Transverse colon (tissue), 4 donors: ENCODE results near the gene SERINC3. TPM values are rescaled to one million over a fixed set of nuclear protein-coding genes. Genes with fewer than 3 reads are reported as not detected.

Experiments used
- DNase-seq: peaks from one replicate; pipeline ENCODE4 v3.0.0-alpha.2; 2019
- H3K27ac ChIP-seq, 4 donors: fragments of 200-600 bp; sonication (generic); 2 replicates each; pipeline ENCODE4 v1.5.1; 2016 to 2018; ENCODE audit warnings: inconsistent platforms in 4 of 4
- H3K27me3 ChIP-seq: fragments of 200-600 bp; sonication (generic); 2 replicates; pipeline ENCODE4 v1.5.1; 2017; ENCODE audit warnings: inconsistent platforms
- H3K36me3 ChIP-seq, 4 donors: fragments of 200-600 bp; sonication (generic); 2 replicates each; pipeline ENCODE4 v1.5.1; 2017 to 2019; ENCODE audit warnings: inconsistent platforms in 4 of 4
- H3K4me1 ChIP-seq, 4 donors: fragments of 200-600 bp; sonication (generic); 2 replicates each; pipeline ENCODE4 v1.5.1; 2017 to 2020; ENCODE audit warnings: inconsistent platforms in 4 of 4
- H3K4me3 ChIP-seq, 4 donors: fragments of 200-600 bp; sonication (generic); 1 replicate in 1 of 4; 2 replicates in 3 of 4; pipeline versions ENCODE4 v1.5.1 to v1.6.1; 2017 to 2019; ENCODE audit warnings: inconsistent platforms in 4 of 4
- H3K9me3 ChIP-seq, 2 donors: fragments of 200-600 bp; sonication (generic); 2 replicates each; pipeline ENCODE4 v1.5.1; 2017 to 2019; ENCODE audit warnings: inconsistent platforms in 2 of 2
- EP300 ChIP-seq: sonication (generic); formaldehyde crosslinking; IDR thresholded peaks from one replicate; pipeline ENCODE4 v1.6.1; 2017; ENCODE audit warnings: antibody characterized with exemption, low read depth
- POLR2A ChIP-seq: fragments of 450-650 bp; IDR thresholded peaks from one replicate; pipeline ENCODE4 v1.6.1; 2016; ENCODE audit warnings: antibody characterized with exemption, mild to moderate bottlenecking, moderate library complexity
- POLR2AphosphoS5 ChIP-seq, 3 donors: sonication (generic); formaldehyde crosslinking; IDR thresholded peaks; one replicate each; pipeline ENCODE4 v1.6.1; 2016; ENCODE audit warnings: antibody characterized with exemption in 3 of 3
- WGBS, 2 donors: methylation state at CpG; one replicate each; pipeline ENCODE4 v1.1.5; 2018; ENCODE audit warnings: low coverage in 1 of 2; 5-methylcytosine and 5-hydroxymethylcytosine counted together
- in situ Hi-C, 4 donors: fragments of 200-750 bp; cut with MboI; loops; one replicate each; pipeline versions ENCODE4 v1.15.0 to v1.15.1; 2017; ENCODE audit warnings: low sequenced_read_pairs in 3 of 4, low pct_ligation_motif_present in 1 of 4, low pct_unique_long_range_greater_than_20kb in 1 of 4
- intact Hi-C: fragments of 100-400 bp; cut with DNase I; formaldehyde crosslinking; loops from one replicate; pipeline ENCODE4 v1.15.1; 2023; ENCODE audit warnings: low total_unique reads
- total RNA-seq, 4 donors: library from RNA; depleted of rRNA; stranded (reverse); fragments of >200 nt; gene quantifications; one replicate each; pipeline ENCODE4 v1.1.0, GENCODE V29; 2016
- TF ChIP-seq, protein P1 (sequence below), 5 experiments: fragments of 200-600 bp in 3 of 5; fragments of 450-650 bp in 2 of 5; sonication (generic) in 3 of 5; IDR thresholded peaks; 1 replicate in 2 of 5; 2 replicates in 3 of 5; pipeline ENCODE4 v1.5.1; 2016 to 2017; ENCODE audit warnings: antibody characterized with exemption in 5 of 5, inconsistent platforms in 3 of 5, mild to moderate bottlenecking in 2 of 5, moderate library complexity in 1 of 5

SERINC3 gene
- total RNA-seq, 4 donors from 2014 or later: 19.3 to 85.7 (median 53.1) TPM

DNA sequence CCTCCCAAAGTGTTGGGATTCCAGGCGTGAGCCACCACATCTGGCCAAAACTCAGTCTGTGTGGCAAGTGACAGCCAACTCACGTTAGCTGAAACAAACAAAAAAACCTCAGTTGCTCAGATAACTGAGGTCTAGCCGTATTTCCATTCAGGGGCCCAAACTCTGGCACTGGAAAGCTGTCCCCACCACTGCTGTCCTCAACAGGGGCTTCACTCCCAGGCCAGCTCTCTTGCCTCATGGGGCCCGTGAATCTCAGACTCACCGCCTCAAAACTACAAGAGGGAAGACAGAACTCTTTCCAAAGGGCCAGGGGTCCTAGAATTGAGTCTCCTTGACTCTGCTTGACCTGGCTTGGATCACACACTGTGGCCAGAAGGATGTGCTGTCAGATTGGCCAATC lies 38.8 kb downstream of the SERINC3 start:
- in situ Hi-C loops: no loop called here
- 95% methylated on average over 5 of the region's 5 CpGs; no CpG with 5 or more reads in 1 of the 2 donors for WGBS, 2 donors
- H3K36me3 ChIP-seq: peaks cover 0 to 10% (median 0%) of the 10 kb centered on the region in 4 donors

DNA sequence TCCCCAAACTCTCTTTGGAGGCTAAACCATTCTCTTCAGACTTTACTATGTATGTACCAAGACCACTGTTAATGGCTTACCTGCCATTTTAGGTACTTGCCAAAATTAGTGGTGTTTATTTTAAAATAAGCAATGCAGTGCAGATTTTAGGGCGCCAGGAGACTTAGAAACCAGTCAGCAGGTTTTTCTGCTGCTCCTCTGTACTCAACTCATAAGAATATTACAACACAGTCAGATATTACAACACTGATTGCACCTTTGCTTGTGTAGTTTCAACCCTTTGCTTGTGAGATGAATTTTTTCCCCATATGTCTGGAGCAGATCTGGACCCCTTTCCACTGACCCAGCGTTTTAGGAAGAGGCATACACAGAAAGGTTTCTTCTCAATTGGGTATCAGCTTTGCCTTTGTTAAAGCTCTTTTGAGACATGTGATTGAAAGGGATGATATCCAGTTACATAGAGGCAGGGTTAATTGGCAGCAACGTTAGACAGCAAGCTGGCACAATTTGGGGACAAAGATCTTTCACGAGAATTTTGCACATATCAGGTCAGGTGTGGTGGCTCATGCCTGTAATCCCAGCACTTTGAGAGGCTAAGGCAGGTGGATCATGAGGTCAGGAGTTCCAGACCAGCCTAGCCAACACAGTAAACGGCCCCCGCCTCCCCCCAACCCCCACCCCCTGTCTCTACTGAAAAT lies 40.0 kb downstream of the SERINC3 start:
- H3K36me3 ChIP-seq: peaks cover 0 to under 1% (median 0%) of the 10 kb centered on the region in 4 donors
- no peak for DNase-seq

More for the DNA sequence above, 38.8 kb downstream of the SERINC3 start:
- Histone ChIP-seq H3K27ac (no peak overlapping the region), H3K27me3 (no peaks in the 10 kb centered on the region), H3K9me3 (no peaks in the 10 kb centered on the region), H3K4me1 (no peaks in the 10 kb centered on the region), H3K4me3 (no peak overlapping the region)
- TF ChIP-seq POLR2AphosphoS5 (IDR thresholded peaks at IDR 0.05) (no peak), POLR2A (no peak), EP300 (no peak)
- TF ChIP-seq, protein P1, sequence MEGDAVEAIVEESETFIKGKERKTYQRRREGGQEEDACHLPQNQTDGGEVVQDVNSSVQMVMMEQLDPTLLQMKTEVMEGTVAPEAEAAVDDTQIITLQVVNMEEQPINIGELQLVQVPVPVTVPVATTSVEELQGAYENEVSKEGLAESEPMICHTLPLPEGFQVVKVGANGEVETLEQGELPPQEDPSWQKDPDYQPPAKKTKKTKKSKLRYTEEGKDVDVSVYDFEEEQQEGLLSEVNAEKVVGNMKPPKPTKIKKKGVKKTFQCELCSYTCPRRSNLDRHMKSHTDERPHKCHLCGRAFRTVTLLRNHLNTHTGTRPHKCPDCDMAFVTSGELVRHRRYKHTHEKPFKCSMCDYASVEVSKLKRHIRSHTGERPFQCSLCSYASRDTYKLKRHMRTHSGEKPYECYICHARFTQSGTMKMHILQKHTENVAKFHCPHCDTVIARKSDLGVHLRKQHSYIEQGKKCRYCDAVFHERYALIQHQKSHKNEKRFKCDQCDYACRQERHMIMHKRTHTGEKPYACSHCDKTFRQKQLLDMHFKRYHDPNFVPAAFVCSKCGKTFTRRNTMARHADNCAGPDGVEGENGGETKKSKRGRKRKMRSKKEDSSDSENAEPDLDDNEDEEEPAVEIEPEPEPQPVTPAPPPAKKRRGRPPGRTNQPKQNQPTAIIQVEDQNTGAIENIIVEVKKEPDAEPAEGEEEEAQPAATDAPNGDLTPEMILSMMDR (IDR thresholded peaks at IDR 0.05): no peak
- intact Hi-C loops: no loop called here
- DNase-seq: no peak

DNA sequence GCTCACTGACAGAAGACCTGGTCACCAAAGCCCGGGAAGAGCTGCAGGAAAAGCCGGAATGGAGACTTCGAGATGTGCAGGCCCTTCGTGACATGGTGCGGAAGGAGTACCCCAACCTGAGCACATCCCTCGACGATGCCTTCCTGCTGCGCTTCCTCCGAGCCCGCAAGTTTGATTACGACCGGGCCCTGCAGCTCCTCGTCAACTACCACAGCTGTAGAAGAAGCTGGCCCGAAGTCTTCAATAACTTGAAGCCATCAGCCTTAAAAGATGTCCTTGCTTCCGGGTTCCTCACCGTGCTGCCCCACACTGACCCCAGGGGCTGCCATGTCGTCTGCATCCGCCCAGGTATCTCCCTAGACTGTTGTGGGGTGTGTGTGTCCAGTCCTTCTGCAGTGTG lies 41.8 kb downstream of the SERINC3 start:
- no peak overlapping the region for H3K4me3 ChIP-seq
- peaks cover 7 to 15% (median 12%) of the 10 kb centered on the region in 4 donors for H3K4me1 ChIP-seq
- 90 to 96% methylated on average over 2 to 18 of the region's 18 CpGs for WGBS, 2 donors
- H3K27ac ChIP-seq: no peak overlapping the region
- no peaks in the 10 kb centered on the region for H3K36me3 ChIP-seq
- in situ Hi-C loops: no loop called here
- TF ChIP-seq EP300: no peak
- no peaks in the 10 kb centered on the region for H3K27me3 ChIP-seq
- no peaks in the 10 kb centered on the region for H3K9me3 ChIP-seq
- intact Hi-C loops: no loop called here
- DNase-seq: no peak

More for the DNA sequence above, 40.0 kb downstream of the SERINC3 start:
- Histone ChIP-seq H3K27me3 (no peaks in the 10 kb centered on the region), H3K27ac (no peak overlapping the region), H3K4me1 (peaks cover 0 to 2% (median 0%) of the 10 kb centered on the region in 4 donors), H3K4me3 (no peak overlapping the region), H3K9me3 (no peaks in the 10 kb centered on the region)
- TF ChIP-seq EP300 (no peak), POLR2AphosphoS5 (IDR thresholded peaks at IDR 0.05) (no peak), POLR2A (no peak)
- TF ChIP-seq, protein P1 (IDR thresholded peaks at IDR 0.05): no peak
- 71 to 81% methylated on average over 3 to 6 of the region's 6 CpGs for WGBS, 2 donors
- intact Hi-C loops: no loop called here
- in situ Hi-C loops: no loop called here

DNA sequence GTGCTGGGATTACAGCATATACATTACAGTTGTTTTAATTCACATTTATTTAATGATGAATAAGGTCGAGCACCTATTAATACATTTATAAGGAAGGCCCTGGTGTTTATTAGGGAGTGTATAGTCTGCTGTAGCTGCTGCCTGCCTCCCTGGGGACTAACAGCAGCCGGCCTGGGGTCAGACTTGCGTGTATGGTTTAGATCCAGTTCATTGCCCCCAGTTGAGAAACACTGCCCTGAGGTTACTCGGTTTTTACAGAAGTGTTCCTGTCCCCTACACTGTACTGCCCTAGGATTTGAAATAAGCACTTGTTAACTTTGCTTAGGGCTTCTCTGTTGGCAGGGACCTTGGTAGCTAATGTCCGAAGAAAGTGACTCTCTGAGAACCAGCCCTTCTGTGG lies 42.2 kb downstream of the SERINC3 start:
- Histone ChIP-seq H3K27ac (no peak overlapping the region), H3K4me1 (peaks cover 8 to 16% (median 14%) of the 10 kb centered on the region in 4 donors), H3K4me3 (no peak overlapping the region), H3K9me3 (no peaks in the 10 kb centered on the region), H3K27me3 (no peaks in the 10 kb centered on the region), H3K36me3 (no peaks in the 10 kb centered on the region)
- 70% methylated on average over 5 of the region's 5 CpGs; no CpG with 5 or more reads in 1 of the 2 donors for WGBS, 2 donors
- in situ Hi-C loops: no loop called here
- TF ChIP-seq, protein P1 (IDR thresholded peaks at IDR 0.05): no peak
- no peak for TF ChIP-seq EP300
- TF ChIP-seq POLR2AphosphoS5 (IDR thresholded peaks at IDR 0.05): no peak
- no peak for TF ChIP-seq POLR2A
- no peak for DNase-seq
- intact Hi-C loops: no loop called here
